Myometrial cell (primary cell): ENCODE data around the gene COL27A1. TPM values are rescaled to one million over a fixed set of nuclear protein-coding genes. Genes with fewer than 3 reads are reported as not detected.

Experiments
- total RNA-seq: library from RNA; depleted of rRNA; stranded (reverse); fragments of >200 nt; gene quantifications from 2 replicates; pipeline ENCODE4 v1.2.3, GENCODE V29; 2015

The COL27A1 gene
- total RNA-seq, result 5.8 and 13.8 TPM in 2 replicates

DNA sequence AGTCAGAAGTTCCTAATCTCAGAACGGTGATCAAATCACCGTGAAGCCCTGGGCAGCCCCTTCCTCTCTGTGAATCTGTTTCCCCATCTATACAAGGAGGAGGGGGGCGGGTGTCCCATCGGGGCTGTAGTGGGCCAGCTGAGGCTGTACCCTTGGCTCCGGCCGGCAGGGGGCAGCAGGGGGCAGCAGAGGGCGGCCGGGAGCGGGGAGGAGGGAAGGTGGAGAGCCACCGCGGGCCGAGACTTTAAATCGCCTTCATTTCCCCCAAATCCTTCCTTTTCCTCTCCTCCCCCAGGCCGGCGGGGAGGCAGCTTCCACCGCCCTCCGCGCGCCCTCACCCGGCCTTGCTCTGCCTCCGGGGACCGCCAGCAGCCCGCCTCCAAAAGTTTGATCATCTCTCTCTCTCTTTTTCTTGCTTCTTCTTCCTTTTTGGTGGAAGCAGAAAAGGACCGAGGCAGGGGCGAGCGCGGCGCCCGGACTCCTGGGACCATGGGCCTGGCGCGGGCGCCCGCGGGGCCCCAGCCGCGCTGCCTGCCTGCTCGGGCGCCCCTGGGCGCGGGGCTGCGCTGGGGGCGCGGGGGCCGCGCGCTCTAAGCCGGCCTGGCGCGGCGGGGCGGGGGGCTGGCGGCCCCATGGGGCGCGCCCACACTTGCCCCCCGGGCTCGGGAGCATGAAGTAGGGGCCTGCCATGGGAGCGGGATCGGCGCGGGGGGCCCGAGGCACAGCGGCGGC lies at the start of gene COL27A1:
TSS of gene COL27A1 (plus strand) at position 275 of the 732 bp plus-strand sequence. CDS start at position 689, 414 bp downstream.

GRCh38 chr9:114322831-114323531 lies 167.6 kb downstream of the COL27A1 start, which contains the start of gene ORM1:
Gene ORM1, plus strand, starts transcription at chr9:114323098. Its CDS starts 36 bp downstream, at chr9:114323134.

DNA sequence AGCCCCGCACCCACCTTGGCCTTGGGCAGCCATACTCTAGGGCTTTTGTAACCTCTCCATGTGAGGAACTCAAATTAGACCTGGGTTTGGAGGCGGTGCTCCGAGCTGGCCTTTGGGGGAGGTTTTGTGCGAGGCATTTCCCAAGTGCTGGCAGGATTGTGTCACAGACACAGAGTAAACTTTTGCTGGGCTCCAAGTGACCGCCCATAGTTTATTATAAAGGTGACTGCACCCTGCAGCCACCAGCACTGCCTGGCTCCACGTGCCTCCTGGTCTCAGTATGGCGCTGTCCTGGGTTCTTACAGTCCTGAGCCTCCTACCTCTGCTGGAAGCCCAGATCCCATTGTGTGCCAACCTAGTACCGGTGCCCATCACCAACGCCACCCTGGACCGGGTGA lies 174.3 kb downstream of the COL27A1 start, which contains the start of gene ORM2:
TSS of gene ORM2 (plus strand) at position 245 of the 398 bp plus-strand sequence. CDS start at position 281, 36 bp downstream.

Other genes starting within 250 kb of the COL27A1 start
- gene AMBP, start 77.2 kb upstream of the COL27A1 start, total RNA-seq, result not detected in 2 replicates
- gene KIF12, start 56.2 kb upstream of the COL27A1 start, total RNA-seq, result not detected in 2 replicates
- gene ORM1, start 167.6 kb downstream of the COL27A1 start, total RNA-seq, result not detected in 2 replicates
- not detected in 2 replicates for gene ORM2, start 174.3 kb downstream of the COL27A1 start, total RNA-seq
- gene AKNA, start 232.4 kb downstream of the COL27A1 start, total RNA-seq, result 8.2 and 8.9 TPM in 2 replicates